Uterus (tissue), 4 donors: ENCODE measurements around the gene HTR1B. TPM values are rescaled to one million over a fixed set of nuclear protein-coding genes. Genes with fewer than 3 reads are reported as not detected.

Experiments used
- DNase-seq, 2 donors: peaks; one replicate each; pipeline ENCODE4 v3.0.0-alpha.2; 2019 to 2020
- H3K27ac ChIP-seq, 2 donors: fragments of 200-600 bp; sonication (generic); 1 replicate in 1 of 2; 2 replicates in 1 of 2; pipeline ENCODE4 v1.5.1; 2016 to 2018
- H3K27me3 ChIP-seq, 2 donors: fragments of 200-600 bp; sonication (generic); one replicate each; pipeline ENCODE4 v1.5.1; 2018 to 2019; ENCODE audit warnings: control low read depth in 1 of 2
- H3K36me3 ChIP-seq, 2 donors: fragments of 200-600 bp; sonication (generic); one replicate each; pipeline ENCODE4 v1.5.1; 2019; ENCODE audit warnings: control low read depth in 1 of 2
- H3K4me1 ChIP-seq, 2 donors: fragments of 200-600 bp; sonication (generic); one replicate each; pipeline ENCODE4 v1.5.1; 2018 to 2019; ENCODE audit warnings: control low read depth in 1 of 2
- H3K4me3 ChIP-seq, 2 donors: fragments of 200-600 bp; sonication (generic); 1 replicate in 1 of 2; 2 replicates in 1 of 2; pipeline ENCODE4 v1.5.1; 2018 to 2019; ENCODE audit warnings: mild to moderate bottlenecking in 1 of 2
- H3K9me3 ChIP-seq, 2 donors: fragments of 200-600 bp; sonication (generic); one replicate each; pipeline ENCODE4 v1.5.1; 2019; ENCODE audit warnings: control low read depth in 1 of 2
- POLR2A ChIP-seq, 2 donors: fragments of 450-650 bp; IDR thresholded peaks; one replicate each; pipeline ENCODE4 v1.6.1; 2016; ENCODE audit warnings: antibody characterized with exemption in 2 of 2, mild to moderate bottlenecking in 1 of 2, moderate library complexity in 1 of 2
- intact Hi-C: fragments of 100-400 bp; cut with DNase I; formaldehyde crosslinking; loops from one replicate; pipeline ENCODE4 v1.15.1; 2023; ENCODE audit warnings: low total_unique reads
- total RNA-seq, 4 donors: library from RNA; depleted of rRNA in 3 of 4; stranded (reverse); fragments of >200 nt in 3 of 4; gene quantifications; one replicate each; pipeline versions ENCODE4 v1.1.0 to v1.2.4, GENCODE V29; 2014 to 2023
- TF ChIP-seq, protein P1 (sequence below), 4 experiments: fragments of 200-600 bp in 2 of 4; fragments of 450-650 bp in 2 of 4; sonication (generic) in 2 of 4; IDR thresholded peaks; one replicate each; pipeline ENCODE4 v1.5.1; 2016 to 2019; ENCODE audit warnings: antibody characterized with exemption in 4 of 4, mild to moderate bottlenecking in 2 of 4, moderate library complexity in 1 of 4
- donor health status: DM: yes; HTN: yes; CAD: no.

The HTR1B gene
- total RNA-seq, 4 donors from 2014 or later, result 0.55 to 1.1 TPM; not detected in 2

DNA sequence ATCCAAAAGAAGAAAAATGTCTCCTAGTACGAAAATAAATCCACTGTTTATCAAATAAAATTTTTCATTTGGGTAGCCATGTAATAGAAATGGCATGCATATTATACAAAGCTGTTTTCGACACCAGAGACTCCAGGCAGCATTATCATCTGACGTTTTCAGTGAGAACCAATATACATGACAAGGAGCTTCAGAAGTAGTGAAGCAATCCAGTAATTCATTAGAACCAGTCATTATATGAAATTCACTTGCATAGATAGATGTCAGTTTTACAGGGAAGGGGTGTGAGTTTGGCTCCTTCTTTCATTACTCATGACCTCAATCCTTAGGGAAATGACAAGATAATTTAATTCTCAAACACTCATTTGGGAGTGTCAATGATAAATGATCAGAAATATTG, 14.7 kb downstream of the HTR1B start:
- H3K4me3 ChIP-seq, result no peak overlapping the region
- no peaks in the 10 kb centered on the region for H3K9me3 ChIP-seq
- no peaks in the 10 kb centered on the region for H3K4me1 ChIP-seq
- H3K36me3 ChIP-seq, result no peaks in the 10 kb centered on the region
- H3K27ac ChIP-seq, result no peak overlapping the region
- TF ChIP-seq, protein P1, sequence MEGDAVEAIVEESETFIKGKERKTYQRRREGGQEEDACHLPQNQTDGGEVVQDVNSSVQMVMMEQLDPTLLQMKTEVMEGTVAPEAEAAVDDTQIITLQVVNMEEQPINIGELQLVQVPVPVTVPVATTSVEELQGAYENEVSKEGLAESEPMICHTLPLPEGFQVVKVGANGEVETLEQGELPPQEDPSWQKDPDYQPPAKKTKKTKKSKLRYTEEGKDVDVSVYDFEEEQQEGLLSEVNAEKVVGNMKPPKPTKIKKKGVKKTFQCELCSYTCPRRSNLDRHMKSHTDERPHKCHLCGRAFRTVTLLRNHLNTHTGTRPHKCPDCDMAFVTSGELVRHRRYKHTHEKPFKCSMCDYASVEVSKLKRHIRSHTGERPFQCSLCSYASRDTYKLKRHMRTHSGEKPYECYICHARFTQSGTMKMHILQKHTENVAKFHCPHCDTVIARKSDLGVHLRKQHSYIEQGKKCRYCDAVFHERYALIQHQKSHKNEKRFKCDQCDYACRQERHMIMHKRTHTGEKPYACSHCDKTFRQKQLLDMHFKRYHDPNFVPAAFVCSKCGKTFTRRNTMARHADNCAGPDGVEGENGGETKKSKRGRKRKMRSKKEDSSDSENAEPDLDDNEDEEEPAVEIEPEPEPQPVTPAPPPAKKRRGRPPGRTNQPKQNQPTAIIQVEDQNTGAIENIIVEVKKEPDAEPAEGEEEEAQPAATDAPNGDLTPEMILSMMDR (IDR thresholded peaks at IDR 0.05), result no peak
- TF ChIP-seq POLR2A (IDR thresholded peaks at IDR 0.05), result no peak
- no peak for DNase-seq
- no peaks in the 10 kb centered on the region for H3K27me3 ChIP-seq
- intact Hi-C loops, result no loop called here

DNA sequence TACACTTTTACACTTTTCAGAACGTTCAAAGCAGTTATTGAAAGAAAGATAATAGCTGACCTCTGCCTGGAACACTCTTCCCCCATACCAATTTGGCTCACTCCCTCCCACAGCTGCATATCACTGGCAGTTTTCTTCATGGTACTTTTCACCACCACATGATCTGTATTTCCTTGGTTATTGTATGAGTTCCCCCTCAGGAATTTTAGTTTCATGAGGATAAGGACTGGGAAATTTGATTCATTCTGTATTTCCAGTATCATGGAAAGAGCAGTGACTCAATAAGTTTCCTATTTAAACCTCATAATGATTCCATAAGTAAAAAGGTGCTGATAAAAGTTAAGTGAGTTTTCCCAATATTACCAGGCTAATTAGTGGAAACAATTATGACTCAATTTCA, 16.0 kb downstream of the HTR1B start:
- Histone ChIP-seq H3K9me3 (no peaks in the 10 kb centered on the region), H3K36me3 (no peaks in the 10 kb centered on the region), H3K4me3 (no peak overlapping the region), H3K27ac (no peak overlapping the region), H3K4me1 (no peaks in the 10 kb centered on the region), H3K27me3 (no peaks in the 10 kb centered on the region)
- TF ChIP-seq POLR2A (IDR thresholded peaks at IDR 0.05), result no peak
- TF ChIP-seq, protein P1 (IDR thresholded peaks at IDR 0.05), result no peak
- intact Hi-C loops, result no loop called here
- no peak for DNase-seq

DNA sequence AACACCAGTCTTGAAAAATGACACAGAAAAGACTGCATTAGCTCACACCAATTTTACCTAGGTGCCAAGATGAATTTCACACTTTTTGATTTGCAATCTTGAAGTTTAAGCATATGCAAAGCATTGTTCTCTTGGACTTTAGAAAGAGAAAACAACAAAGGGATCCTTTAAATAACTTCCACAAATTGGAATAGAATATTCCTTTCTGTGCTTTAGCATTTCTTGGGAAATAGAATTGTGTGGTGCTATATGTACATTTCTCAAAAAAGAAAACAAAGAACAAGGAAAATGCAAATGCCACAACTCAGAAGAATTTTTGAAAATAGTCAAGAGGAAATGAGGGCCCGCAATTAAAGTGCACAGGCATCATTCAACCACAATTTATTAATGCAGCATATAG, 17.0 kb downstream of the HTR1B start:
- TF ChIP-seq POLR2A (IDR thresholded peaks at IDR 0.05), result no peak
- TF ChIP-seq, protein P1 (IDR thresholded peaks at IDR 0.05), result no peak
- no peaks in the 10 kb centered on the region for H3K4me1 ChIP-seq
- H3K4me3 ChIP-seq, result no peak overlapping the region
- intact Hi-C loops, result no loop called here
- H3K27ac ChIP-seq, result no peak overlapping the region
- no peaks in the 10 kb centered on the region for H3K36me3 ChIP-seq
- no peaks in the 10 kb centered on the region for H3K9me3 ChIP-seq
- DNase-seq, result no peak
- no peaks in the 10 kb centered on the region for H3K27me3 ChIP-seq

DNA sequence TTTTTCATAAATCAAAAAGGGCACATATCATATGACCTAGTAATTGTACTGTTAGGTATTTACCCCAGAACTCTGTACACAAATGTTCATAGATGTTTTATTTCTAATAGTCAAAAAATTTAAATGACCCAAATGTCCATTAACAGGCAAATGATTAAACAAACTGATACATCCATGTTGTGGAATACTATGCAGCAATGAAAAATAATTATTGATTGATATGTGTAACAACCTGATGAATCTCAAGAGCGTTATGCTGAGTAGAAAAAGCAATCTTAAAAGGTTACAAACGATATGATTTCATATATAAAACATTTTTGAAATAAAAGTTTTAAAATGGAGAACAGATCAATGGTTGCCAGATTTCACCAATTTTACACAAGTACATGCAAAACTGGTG, 18.1 kb downstream of the HTR1B start:
- DNase-seq, result no peak
- Histone ChIP-seq H3K4me3 (no peak overlapping the region), H3K27ac (no peak overlapping the region), H3K4me1 (no peaks in the 10 kb centered on the region), H3K9me3 (no peaks in the 10 kb centered on the region), H3K27me3 (no peaks in the 10 kb centered on the region), H3K36me3 (no peaks in the 10 kb centered on the region)
- intact Hi-C loops, result no loop called here
- TF ChIP-seq, protein P1 (IDR thresholded peaks at IDR 0.05), result no peak
- TF ChIP-seq POLR2A (IDR thresholded peaks at IDR 0.05), result no peak

DNA sequence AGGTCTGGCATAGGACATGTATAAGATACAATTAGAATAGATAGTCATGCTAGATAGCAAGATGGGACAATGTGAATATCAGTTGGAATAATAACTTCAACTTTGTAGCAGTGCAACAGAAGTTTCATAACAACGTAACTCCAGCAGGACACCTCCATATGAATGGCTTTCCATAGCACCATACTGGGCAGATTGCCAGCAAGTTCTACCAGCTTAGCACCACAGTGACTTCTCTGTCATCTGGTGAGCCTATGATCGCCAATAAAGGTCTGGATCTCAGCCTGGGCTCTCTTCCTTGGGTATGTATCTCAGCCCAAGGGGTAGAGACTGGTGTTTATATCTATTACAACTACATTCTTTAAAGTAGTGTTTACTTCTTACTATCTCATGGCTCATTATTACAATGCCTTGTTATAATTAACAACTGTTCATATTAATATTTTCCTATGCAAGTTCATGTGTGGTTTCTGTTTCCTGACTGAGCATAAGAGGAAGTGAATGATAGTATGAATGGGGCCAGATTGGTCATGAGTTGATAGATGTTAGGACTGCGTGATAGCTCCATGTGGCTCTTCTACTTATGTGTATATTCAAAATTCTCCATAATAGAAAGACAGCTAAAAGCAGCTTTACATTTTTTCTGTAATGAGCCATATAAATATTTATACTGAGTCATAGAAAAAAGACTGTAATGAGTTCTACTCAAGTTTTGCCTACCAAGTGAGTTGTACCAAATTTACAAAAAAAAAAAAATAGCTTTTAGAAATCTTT, 22.9 kb downstream of the HTR1B start:
- no peaks in the 10 kb centered on the region for H3K36me3 ChIP-seq
- DNase-seq, result no peak
- no peaks in the 10 kb centered on the region for H3K9me3 ChIP-seq
- H3K27me3 ChIP-seq, result no peaks in the 10 kb centered on the region
- intact Hi-C loops, result no loop called here
- H3K27ac ChIP-seq, result no peak overlapping the region
- no peak for TF ChIP-seq POLR2A (IDR thresholded peaks at IDR 0.05)
- TF ChIP-seq, protein P1 (IDR thresholded peaks at IDR 0.05), result no peak
- H3K4me3 ChIP-seq, result no peak overlapping the region
- no peaks in the 10 kb centered on the region for H3K4me1 ChIP-seq
